Measurements from ENCODE around the gene PLEK. TPM values are rescaled to one million over a fixed set of nuclear protein-coding genes. Genes with fewer than 3 reads are reported as not detected.

Gene PLEK
- total and polyA plus RNA-seq, 2 donors (not counting 1 experiment from before 2014, with no cell fraction given): 39.9 to 78.3 TPM

DNA sequence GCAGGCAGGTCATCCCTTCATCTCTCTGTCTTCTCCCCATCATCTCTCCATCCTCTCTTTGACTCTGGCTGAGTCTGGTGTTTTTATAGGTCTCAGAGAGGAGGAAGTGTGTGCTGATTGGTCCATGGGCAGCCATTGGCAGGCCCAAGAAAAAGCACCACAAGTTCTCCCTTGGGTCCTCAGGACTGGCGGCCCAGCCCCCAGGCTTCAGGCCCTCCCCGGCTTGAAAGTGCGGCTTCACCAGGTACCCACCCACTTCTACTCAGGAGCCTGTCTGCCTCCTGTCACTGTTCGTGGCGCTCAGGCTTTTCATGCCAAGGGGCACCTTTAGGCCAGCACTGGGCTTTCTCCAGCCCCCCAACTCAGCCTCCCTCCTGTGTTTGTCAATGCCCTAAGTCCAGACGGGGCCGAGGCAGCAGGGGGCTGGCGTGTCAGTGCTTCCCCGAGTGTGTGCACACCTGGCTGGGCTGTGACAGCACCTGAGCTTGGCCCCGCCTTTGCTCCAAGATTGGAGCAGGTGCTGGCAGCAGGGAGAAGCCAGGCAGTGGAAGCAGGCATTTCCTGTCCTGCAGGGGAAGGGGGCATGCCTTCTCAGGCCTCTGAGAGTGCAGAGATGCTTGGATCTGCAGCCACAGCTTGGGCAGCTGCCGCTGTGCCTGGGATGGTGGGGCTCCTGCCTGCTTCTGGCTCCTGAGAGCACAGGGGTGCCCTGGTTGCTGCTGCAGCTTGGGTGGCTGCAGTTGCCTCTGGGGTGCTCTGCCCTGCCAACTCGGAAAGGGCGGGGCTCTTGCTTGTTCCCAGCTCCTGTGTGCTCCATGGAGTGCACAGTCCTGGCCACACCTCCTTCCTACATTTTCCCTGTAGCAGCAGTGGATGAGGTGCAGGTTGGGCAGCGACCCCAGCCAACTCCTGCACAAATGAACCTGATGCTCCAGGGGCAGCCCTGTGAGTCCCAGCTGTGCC, 67.9 kb downstream of the PLEK start:
- intact Hi-C loops (cut with micrococcal nuclease): no loop called here
- Histone ChIP-seq H3K36me3 (replicated peaks in 1 of 2; ENCODE audit: control extremely low read depth in 1 of 2, control insufficient read depth in 1 of 2, extremely low read depth in 1 of 2, insufficient read depth in 2 of 2, low read length in 1 of 2) (no peaks in the 10 kb centered on the region), H3K27me3 (replicated peaks in 1 of 4; ENCODE audit: control extremely low read depth in 1 of 4, control insufficient read depth in 3 of 4, insufficient read depth in 4 of 4, low read length in 3 of 4) (no peaks in the 10 kb centered on the region), H3K27ac (ENCODE audit: low read length in 2 of 2) (no peak overlapping the region), H3K4me2 (replicated peaks; ENCODE audit: low read depth, low read length, poor library complexity, severe bottlenecking) (no peak overlapping the region), H3K9ac (ENCODE audit: low read length) (no peak overlapping the region), H2AFZ (ENCODE audit: insufficient read depth, low read depth, low read length, poor library complexity, severe bottlenecking) (no peak overlapping the region), H4K20me1 (ENCODE audit: control insufficient read depth, insufficient read depth, low read length, poor library complexity, severe bottlenecking) (no peaks in the 10 kb centered on the region), H3K4me3 (ENCODE audit: control extremely low read depth in 1 of 5, extremely low read depth in 1 of 5, insufficient read depth in 1 of 5, low read depth in 2 of 5, low read length in 4 of 5) (no peak overlapping the region), H3K9me3 (ENCODE audit: control extremely low read depth in 1 of 3, control insufficient read depth in 2 of 3, insufficient read depth in 1 of 3, low read length in 2 of 3) (peaks cover 0 to 19% (median 2%) of the 10 kb centered on the region in 3 donors), H3K79me2 (ENCODE audit: control insufficient read depth, insufficient read depth, low read length) (no peaks in the 10 kb centered on the region), H3K4me1 (ENCODE audit: control insufficient read depth in 2 of 2, insufficient read depth in 2 of 2, low read length in 2 of 2) (peaks cover 19 to 38% of the 10 kb centered on the region in 2 donors)
- ATAC-seq (ENCODE audit: low read depth) (no peak), DNase-seq (no peak)
- Mint-ChIP-seq H3K27me3 (no peaks in the 10 kb centered on the region), H3K4me3 (no peak overlapping the region), H3K9me3 (ENCODE audit: insufficient read depth) (peaks cover 5% of the 10 kb centered on the region), H3K4me1 (peaks cover 52% of the 10 kb centered on the region), H3K27ac (no peak overlapping the region)
- TF ChIP-seq CTCF (IDR thresholded peaks at IDR 0.05) (no peak), EZH2 (IDR thresholded peaks at IDR 0.05; ENCODE audit: borderline replicate concordance, insufficient read depth, low read depth, low read length, poor library complexity, severe bottlenecking) (no peak)
- WGBS (ENCODE audit: insufficient coverage): 84% methylated on average over 14 of the region's 14 CpGs
- ChIA-PET CTCF (interaction anchor here (0.7 kb wide), 1 partner anchor 8 kb away, joined by 5 read pairs; no protein-coding TSS in a partner anchor), POLR2A (no interaction called here)

- peaks cover 50% of the 10 kb centered on the region for H3K4me1 Mint-ChIP-seq
- Histone ChIP-seq H4K20me1 (ENCODE audit: control insufficient read depth, insufficient read depth, low read length, poor library complexity, severe bottlenecking) (no peaks in the 10 kb centered on the region), H3K27ac (ENCODE audit: low read length in 2 of 2) (no peak overlapping the region), H3K4me3 (ENCODE audit: control extremely low read depth in 1 of 5, extremely low read depth in 1 of 5, insufficient read depth in 1 of 5, low read depth in 2 of 5, low read length in 4 of 5) (no peak overlapping the region), H3K27me3 (replicated peaks in 1 of 4; ENCODE audit: control extremely low read depth in 1 of 4, control insufficient read depth in 3 of 4, insufficient read depth in 4 of 4, low read length in 3 of 4) (no peaks in the 10 kb centered on the region), H3K9me3 (ENCODE audit: control extremely low read depth in 1 of 3, control insufficient read depth in 2 of 3, insufficient read depth in 1 of 3, low read length in 2 of 3) (peaks cover 0 to 19% (median 2%) of the 10 kb centered on the region in 3 donors), H3K4me1 (ENCODE audit: control insufficient read depth in 2 of 2, insufficient read depth in 2 of 2, low read length in 2 of 2) (peaks cover 18 to 41% of the 10 kb centered on the region in 2 donors), H3K4me2 (replicated peaks; ENCODE audit: low read depth, low read length, poor library complexity, severe bottlenecking) (no peak overlapping the region), H3K9ac (ENCODE audit: low read length) (no peak overlapping the region), H3K79me2 (ENCODE audit: control insufficient read depth, insufficient read depth, low read length) (peaks cover 2% of the 10 kb centered on the region), H3K36me3 (replicated peaks in 1 of 2; ENCODE audit: control extremely low read depth in 1 of 2, control insufficient read depth in 1 of 2, extremely low read depth in 1 of 2, insufficient read depth in 2 of 2, low read length in 1 of 2) (no peaks in the 10 kb centered on the region), H2AFZ (ENCODE audit: insufficient read depth, low read depth, low read length, poor library complexity, severe bottlenecking) (peak overlapping the region; percentile 17)
- peaks cover 5% of the 10 kb centered on the region for H3K9me3 Mint-ChIP-seq (ENCODE audit: insufficient read depth)
- no peaks in the 10 kb centered on the region for H3K27me3 Mint-ChIP-seq
- ChIA-PET CTCF (interaction anchor here (0.6 kb wide), 1 partner anchor 1215 kb away, joined by 5 read pairs; no protein-coding TSS in a partner anchor), POLR2A (no interaction called here)
- no peak for ATAC-seq (ENCODE audit: low read depth)
- H3K4me3 Mint-ChIP-seq: no peak overlapping the region
- DNase-seq: no peak
- peak overlapping the region; percentile 3 for H3K27ac Mint-ChIP-seq
- TF ChIP-seq CTCF (IDR thresholded peaks at IDR 0.05) (no peak), EZH2 (IDR thresholded peaks at IDR 0.05; ENCODE audit: borderline replicate concordance, insufficient read depth, low read depth, low read length, poor library complexity, severe bottlenecking) (no peak)
- intact Hi-C loops (cut with micrococcal nuclease): no loop called here
Observed at GRCh38 chr2:68434981-68435380, 69.9 kb downstream of the PLEK start.
